Measurements from ENCODE around the gene LCE2B.

The LCE2B gene

GRCh38 chr1:152679459-152679858, 6.5 kb upstream of the LCE2B start:
- DNase-seq (ENCODE audit: insufficient read length) = no peak

GRCh38 chr1:152681616-152682015, 4.3 kb upstream of the LCE2B start:
- TF ChIP-seq POLR2AphosphoS5 (IDR thresholded peaks at IDR 0.05; ENCODE audit: low read depth, low read length) = no peak
- TF ChIP-seq POLR2A (IDR thresholded peaks at IDR 0.05; ENCODE audit: low read depth, low read length) = no peak
- TF ChIP-seq TAF1 (IDR thresholded peaks at IDR 0.05; ENCODE audit: borderline replicate concordance, low read depth, low read length) = no peak
- no peak for FAIRE-seq
- no peak for DNase-seq (ENCODE audit: insufficient read length)

More at GRCh38 chr1:152679459-152679858, 6.5 kb upstream of the LCE2B start:
- no peak for FAIRE-seq
- no peak for TF ChIP-seq POLR2AphosphoS5 (IDR thresholded peaks at IDR 0.05; ENCODE audit: low read depth, low read length)
- no peak for TF ChIP-seq POLR2A (IDR thresholded peaks at IDR 0.05; ENCODE audit: low read depth, low read length)
- no peak for TF ChIP-seq TAF1 (IDR thresholded peaks at IDR 0.05; ENCODE audit: borderline replicate concordance, low read depth, low read length)

- TF ChIP-seq POLR2A (IDR thresholded peaks at IDR 0.05; ENCODE audit: low read depth, low read length) (no peak), POLR2AphosphoS5 (IDR thresholded peaks at IDR 0.05; ENCODE audit: low read depth, low read length) (no peak), TAF1 (IDR thresholded peaks at IDR 0.05; ENCODE audit: borderline replicate concordance, low read depth, low read length) (no peak)
- FAIRE-seq (no peak), DNase-seq (ENCODE audit: insufficient read length) (no peak)
Measured at GRCh38 chr1:152683846-152684245, 2.1 kb upstream of the LCE2B start.

GRCh38 chr1:152697701-152698600, 12.0 kb downstream of the LCE2B start, which contains the start of gene LCE2A:
TSS of gene LCE2A (plus strand) at chr1:152698345. CDS start at chr1:152698902, 557 bp downstream.
- DNase-seq (ENCODE audit: insufficient read length) (no peak), FAIRE-seq (no peak)
- no peak for TF ChIP-seq POLR2A (IDR thresholded peaks at IDR 0.05; ENCODE audit: low read depth, low read length)
- no peak for TF ChIP-seq TAF1 (IDR thresholded peaks at IDR 0.05; ENCODE audit: borderline replicate concordance, low read depth, low read length)
- no peak for TF ChIP-seq POLR2AphosphoS5 (IDR thresholded peaks at IDR 0.05; ENCODE audit: low read depth, low read length)

- no peak for FAIRE-seq
- no peak for DNase-seq (ENCODE audit: insufficient read length)
- TF ChIP-seq TAF1 (IDR thresholded peaks at IDR 0.05; ENCODE audit: borderline replicate concordance, low read depth, low read length) (no peak), POLR2A (IDR thresholded peaks at IDR 0.05; ENCODE audit: low read depth, low read length) (no peak), POLR2AphosphoS5 (IDR thresholded peaks at IDR 0.05; ENCODE audit: low read depth, low read length) (no peak)
Measured at GRCh38 chr1:152699746-152700145, 13.8 kb downstream of the LCE2B start.

- FAIRE-seq (no peak), DNase-seq (ENCODE audit: insufficient read length) (no peak)
- no peak for TF ChIP-seq TAF1 (IDR thresholded peaks at IDR 0.05; ENCODE audit: borderline replicate concordance, low read depth, low read length)
- no peak for TF ChIP-seq POLR2AphosphoS5 (IDR thresholded peaks at IDR 0.05; ENCODE audit: low read depth, low read length)
- no peak for TF ChIP-seq POLR2A (IDR thresholded peaks at IDR 0.05; ENCODE audit: low read depth, low read length)
Measured at GRCh38 chr1:152707860-152708259, 21.9 kb downstream of the LCE2B start, which contains the start of gene LCE4A. TSS of gene LCE4A (plus strand) at chr1:152708160. CDS start at chr1:152709076, 916 bp downstream.

GRCh38 chr1:152718238-152718637, 32.3 kb downstream of the LCE2B start:
- FAIRE-seq = no peak
- no peak for DNase-seq (ENCODE audit: insufficient read length)
- no peak for TF ChIP-seq TAF1 (IDR thresholded peaks at IDR 0.05; ENCODE audit: borderline replicate concordance, low read depth, low read length)
- TF ChIP-seq POLR2AphosphoS5 (IDR thresholded peaks at IDR 0.05; ENCODE audit: low read depth, low read length) = no peak
- TF ChIP-seq POLR2A (IDR thresholded peaks at IDR 0.05; ENCODE audit: low read depth, low read length) = no peak

- no peak for TF ChIP-seq POLR2AphosphoS5 (IDR thresholded peaks at IDR 0.05; ENCODE audit: low read depth, low read length)
- no peak for TF ChIP-seq TAF1 (IDR thresholded peaks at IDR 0.05; ENCODE audit: borderline replicate concordance, low read depth, low read length)
- no peak for TF ChIP-seq POLR2A (IDR thresholded peaks at IDR 0.05; ENCODE audit: low read depth, low read length)
- FAIRE-seq (no peak), DNase-seq (ENCODE audit: insufficient read length) (no peak)
Measured at GRCh38 chr1:152725261-152725660, 39.3 kb downstream of the LCE2B start.

- no peak for FAIRE-seq
- no peak for TF ChIP-seq TAF1 (IDR thresholded peaks at IDR 0.05; ENCODE audit: borderline replicate concordance, low read depth, low read length)
- no peak for TF ChIP-seq POLR2A (IDR thresholded peaks at IDR 0.05; ENCODE audit: low read depth, low read length)
- no peak for TF ChIP-seq POLR2AphosphoS5 (IDR thresholded peaks at IDR 0.05; ENCODE audit: low read depth, low read length)
Measured at GRCh38 chr1:152728986-152729385, 43.1 kb downstream of the LCE2B start.

GRCh38 chr1:152735648-152736047, 49.7 kb downstream of the LCE2B start:
- DNase-seq (ENCODE audit: insufficient read length) (no peak), FAIRE-seq (no peak)
- TF ChIP-seq TAF1 (IDR thresholded peaks at IDR 0.05; ENCODE audit: borderline replicate concordance, low read depth, low read length) (no peak), POLR2AphosphoS5 (IDR thresholded peaks at IDR 0.05; ENCODE audit: low read depth, low read length) (no peak), POLR2A (IDR thresholded peaks at IDR 0.05; ENCODE audit: low read depth, low read length) (no peak)

More at GRCh38 chr1:152728986-152729385, 43.1 kb downstream of the LCE2B start:
- no peak for DNase-seq (ENCODE audit: insufficient read length)

All from GM12892 (cell line).